Astrocyte of the hippocampus (primary cell): ENCODE measurements around the gene AP1AR.

Experiments
- DNase-seq: peaks from one replicate; pipeline ENCODE4 v3.0.0; 2011; ENCODE audit warnings: low read depth, low spot score

AP1AR gene

GRCh38 chr4:112222219-112222955 lies 9.2 kb upstream of the AP1AR start:
- DNase-seq = no peak

GRCh38 chr4:112225157-112225556 lies 6.4 kb upstream of the AP1AR start:
- no peak for DNase-seq

- DNase-seq = peak; percentile 99
These were observed 458 bp upstream of the AP1AR start for GRCh38 chr4:112230879-112231778.

- peak; percentile 86 for DNase-seq
These were observed 3.5 kb downstream of the AP1AR start for GRCh38 chr4:112234952-112235609.

- DNase-seq = no peak
These were observed 4.5 kb downstream of the AP1AR start for GRCh38 chr4:112236040-112236439.

GRCh38 chr4:112238833-112239232 lies 7.2 kb downstream of the AP1AR start:
- no peak for DNase-seq

GRCh38 chr4:112245383-112245782 lies 13.8 kb downstream of the AP1AR start:
- DNase-seq = no peak

GRCh38 chr4:112247021-112247420 lies 15.4 kb downstream of the AP1AR start:
- no peak for DNase-seq

- DNase-seq = peak; percentile 9
These were observed 19.5 kb downstream of the AP1AR start for GRCh38 chr4:112251019-112251643.

GRCh38 chr4:112252234-112252633 lies 20.6 kb downstream of the AP1AR start:
- no peak for DNase-seq

GRCh38 chr4:112253382-112254000 lies 21.9 kb downstream of the AP1AR start:
- no peak for DNase-seq

GRCh38 chr4:112257098-112257497 lies 25.5 kb downstream of the AP1AR start:
- DNase-seq = no peak

- peak; percentile 34 for DNase-seq
These were observed 35.2 kb downstream of the AP1AR start for GRCh38 chr4:112266823-112267222.

GRCh38 chr4:112270051-112270450 lies 38.5 kb downstream of the AP1AR start:
- DNase-seq = no peak

- DNase-seq = no peak
These were observed 39.2 kb downstream of the AP1AR start for GRCh38 chr4:112270640-112271421.

GRCh38 chr4:112272292-112272691 lies 40.7 kb downstream of the AP1AR start:
- DNase-seq = no peak

- DNase-seq = no peak
These were observed 43.4 kb downstream of the AP1AR start for GRCh38 chr4:112274959-112275358.

- no peak for DNase-seq
These were observed 44.5 kb downstream of the AP1AR start for GRCh38 chr4:112276113-112276512.

GRCh38 chr4:112277220-112277619 lies 45.6 kb downstream of the AP1AR start:
- DNase-seq = no peak

GRCh38 chr4:112277705-112278448 lies 46.3 kb downstream of the AP1AR start:
- no peak for DNase-seq
